GM23338 (cell line): ENCODE results near the gene TMPRSS15. TPM values are rescaled to one million over a fixed set of nuclear protein-coding genes. Genes with fewer than 3 reads are reported as not detected.

Source experiments
- ATAC-seq: fragments of 200-7000 bp; cut with Tn5 transposase; 3 replicates; pipeline ENCODE4 v1.9.1; 2020
- DNase-seq: peaks from one replicate; pipeline ENCODE4 v3.0.0-alpha.2; 2015; ENCODE audit warnings: low spot score
- H2AFZ ChIP-seq: fragments of 200-600 bp; sonication (generic); 2 replicates; pipeline ENCODE4 v1.8.0; 2016; ENCODE audit warnings: antibody characterized with exemption, mild to moderate bottlenecking, moderate library complexity
- H3F3A ChIP-seq: fragments of 200-600 bp; sonication (generic); replicated peaks from 2 replicates; pipeline ENCODE4 v1.8.0; 2017; ENCODE audit warnings: antibody characterized with exemption, mixed run types, low read depth
- H3K27ac ChIP-seq: fragments of 200-600 bp; sonication (generic); 2 replicates; pipeline ENCODE4 v1.6.1; 2016; ENCODE audit warnings: low read depth
- H3K27me3 ChIP-seq: fragments of 200-600 bp; sonication (generic); 2 replicates; pipeline ENCODE4 v1.8.0; 2016; ENCODE audit warnings: mild to moderate bottlenecking, mixed run types, moderate library complexity; ENCODE audit not compliant: insufficient read depth
- H3K36me3 ChIP-seq: fragments of 200-600 bp; sonication (generic); 2 replicates; pipeline ENCODE4 v1.8.0; 2016; ENCODE audit warnings: mild to moderate bottlenecking; ENCODE audit not compliant: insufficient read depth
- H3K4me1 ChIP-seq: fragments of 200-600 bp; sonication (generic); 2 replicates; pipeline ENCODE4 v1.8.0; 2016; ENCODE audit warnings: mild to moderate bottlenecking, moderate library complexity; ENCODE audit not compliant: insufficient read depth
- H3K4me2 ChIP-seq: fragments of 200-600 bp; sonication (generic); 2 replicates; pipeline ENCODE4 v1.7.1; 2017; ENCODE audit warnings: mixed run types
- H3K4me3 ChIP-seq: fragments of 200-600 bp; sonication (generic); 2 replicates; pipeline ENCODE4 v1.6.1; 2016; ENCODE audit warnings: mixed run types
- H3K79me2 ChIP-seq: fragments of 200-600 bp; sonication (generic); replicated peaks from 2 replicates; pipeline ENCODE4 v1.8.0; 2017; ENCODE audit warnings: mild to moderate bottlenecking; ENCODE audit not compliant: insufficient read depth
- H3K9me2 ChIP-seq: fragments of 200-600 bp; sonication (generic); 2 replicates; pipeline ENCODE4 v1.8.0; 2017; ENCODE audit not compliant: insufficient read depth
- H4K20me1 ChIP-seq: fragments of 200-600 bp; sonication (generic); replicated peaks from 2 replicates; pipeline ENCODE4 v1.8.0; 2017; ENCODE audit warnings: mild to moderate bottlenecking; ENCODE audit not compliant: insufficient read depth
- H3K27ac Mint-ChIP-seq: 2 replicates; pipeline ENCODE4 v1.8.0; 2020; ENCODE audit warnings: inconsistent platforms, mild to moderate bottlenecking, moderate library complexity, mixed read lengths
- H3K27me3 Mint-ChIP-seq: 3 replicates; pipeline ENCODE4 v1.8.0; 2022; ENCODE audit warnings: low read depth, mild to moderate bottlenecking, moderate library complexity, mixed read lengths, inconsistent platforms; ENCODE audit not compliant: insufficient read depth, poor library complexity
- H3K36me3 Mint-ChIP-seq: 3 replicates; pipeline ENCODE4 v1.8.0; 2021; ENCODE audit warnings: low read depth, mild to moderate bottlenecking, inconsistent platforms, moderate library complexity, mixed read lengths
- H3K4me1 Mint-ChIP-seq: 3 replicates; pipeline ENCODE4 v1.8.0; 2020; ENCODE audit warnings: mild to moderate bottlenecking, inconsistent platforms, mixed read lengths
- H3K4me3 Mint-ChIP-seq: 3 replicates; pipeline ENCODE4 v1.8.0; 2021; ENCODE audit warnings: moderate library complexity, mild to moderate bottlenecking, inconsistent platforms, mixed read lengths
- H3K9me3 Mint-ChIP-seq: 3 replicates; pipeline ENCODE4 v1.8.0; 2020; ENCODE audit warnings: moderate library complexity, mild to moderate bottlenecking, inconsistent platforms, mixed read lengths
- CREB1 ChIP-seq: fragments of 250-450 bp; sonication (Bioruptor Pico); IDR thresholded peaks from 2 replicates; pipeline ENCODE4 v1.5.0; 2020; ENCODE audit warnings: low read depth, mild to moderate bottlenecking, moderate library complexity
- EZH2 ChIP-seq: fragments of 200-600 bp; sonication (generic); IDR thresholded peaks from one replicate; pipeline ENCODE4 v1.8.0; 2017; ENCODE audit warnings: antibody characterized with exemption, mild to moderate bottlenecking, low read depth; ENCODE audit not compliant: unreplicated experiment
- EZH2phosphoT487 ChIP-seq: fragments of 200-600 bp; sonication (generic); IDR thresholded peaks from one replicate; pipeline ENCODE4 v1.8.1; 2018; ENCODE audit warnings: antibody characterized with exemption; ENCODE audit not compliant: unreplicated experiment
- JUNB ChIP-seq: IDR thresholded peaks from one replicate; pipeline ENCODE4 v1.6.1; 2016; ENCODE audit warnings: antibody characterized with exemption; ENCODE audit not compliant: unreplicated experiment
- NANOG ChIP-seq: IDR thresholded peaks from 2 replicates; pipeline ENCODE4 v1.6.1; 2016; ENCODE audit warnings: antibody characterized with exemption, borderline replicate concordance
- POLR2AphosphoS5 ChIP-seq: IDR thresholded peaks from 2 replicates; pipeline ENCODE4 v1.6.1; 2016; ENCODE audit warnings: antibody characterized with exemption, low read depth
- STAT1 ChIP-seq: IDR thresholded peaks from one replicate; pipeline ENCODE4 v1.6.1; 2016; ENCODE audit warnings: antibody characterized with exemption; ENCODE audit not compliant: unreplicated experiment
- ZNF114 ChIP-seq: fragments of 250-450 bp; sonication (Bioruptor Pico); IDR thresholded peaks from 2 replicates; pipeline ENCODE4 v1.5.0; 2020; ENCODE audit warnings: mild to moderate bottlenecking, moderate library complexity
- ZNF331 ChIP-seq: fragments of 250-450 bp; sonication (Bioruptor Pico); IDR thresholded peaks from 2 replicates; pipeline ENCODE4 v1.5.0; 2020; ENCODE audit warnings: low read depth, mild to moderate bottlenecking, moderate library complexity
- long read RNA-seq: library from polyadenylated mRNA; unstranded; transcript quantifications from one replicate; pipeline ENCODE4 v2.0.0, GENCODE V29; 2020; ENCODE audit not compliant: unreplicated experiment
- polyA plus RNA-seq: library from polyadenylated mRNA; unstranded; fragments of >200 nt; fragmentation: Nextera tagmentation; extraction: Ambion mirVana; gene quantifications from 2 replicates; pipeline ENCODE4 v1.2.1, GENCODE V29; 2016
- total RNA-seq: library from RNA; depleted of rRNA; stranded (reverse); fragments of >200 nt; shearing (Covaris generic); gene quantifications from 2 replicates; pipeline ENCODE4 v1.2.3, GENCODE V29; 2014; rRNA removed
- TF ChIP-seq, protein P1 (sequence below): fragments of 250-450 bp; sonication (Bioruptor Pico); IDR thresholded peaks from 2 replicates; pipeline ENCODE4 v1.5.0; 2020; ENCODE audit warnings: mild to moderate bottlenecking, moderate library complexity
- TF ChIP-seq, protein P2 (sequence below): IDR thresholded peaks from one replicate; pipeline ENCODE4 v1.6.1; 2018; ENCODE audit warnings: antibody characterized with exemption; ENCODE audit not compliant: unreplicated experiment
- TF ChIP-seq, protein P3 (sequence below): IDR thresholded peaks from 2 replicates; pipeline ENCODE4 v1.6.1; 2016; ENCODE audit warnings: antibody characterized with exemption
- TF ChIP-seq, protein P4 (sequence below), 2 experiments: fragments of 200-600 bp in 1 of 2; sonication (generic) in 1 of 2; conservative IDR thresholded peaks; 2 replicates each; pipeline versions ENCODE4 v1.5.1 to v1.6.1; 2016 to 2017; ENCODE audit warnings: antibody characterized with exemption in 2 of 2, low read depth in 2 of 2, mild to moderate bottlenecking in 2 of 2, moderate library complexity in 1 of 2

The TMPRSS15 gene
- total RNA-seq (not detected in 2 replicates), polyA plus RNA-seq (not detected in 2 replicates)
- long read RNA-seq: 0 reads

GRCh38 chr21:18403735-18404450, at the start of gene TMPRSS15:
TMPRSS15 (minus strand) TSS chr21:18403785; CDS start chr21:18403622, 163 bp downstream.
- ATAC-seq: no peak
- H3K79me2 ChIP-seq: no peaks in the 10 kb centered on the region
- no peaks in the 10 kb centered on the region for H3F3A ChIP-seq
- no peaks in the 10 kb centered on the region for H3K27me3 ChIP-seq
- H3K27ac ChIP-seq: no peak within 1 kb of the TSS
- H2AFZ ChIP-seq: no peak within 1 kb of the TSS
- no peaks in the 10 kb centered on the region for H3K27me3 Mint-ChIP-seq
- no peak within 1 kb of the TSS for H3K4me2 ChIP-seq
- H3K4me1 ChIP-seq: no peaks in the 10 kb centered on the region
- no peaks in the 10 kb centered on the region for H3K36me3 ChIP-seq
- peaks cover 16% of the 10 kb centered on the region; the same call in 2 of the 3 replicates for H3K9me3 Mint-ChIP-seq
- H3K9me2 ChIP-seq: no peaks in the 10 kb centered on the region
- peaks cover 11% of the 10 kb centered on the region; the same call in 2 of the 3 replicates for H3K36me3 Mint-ChIP-seq
- TF ChIP-seq, protein P1, sequence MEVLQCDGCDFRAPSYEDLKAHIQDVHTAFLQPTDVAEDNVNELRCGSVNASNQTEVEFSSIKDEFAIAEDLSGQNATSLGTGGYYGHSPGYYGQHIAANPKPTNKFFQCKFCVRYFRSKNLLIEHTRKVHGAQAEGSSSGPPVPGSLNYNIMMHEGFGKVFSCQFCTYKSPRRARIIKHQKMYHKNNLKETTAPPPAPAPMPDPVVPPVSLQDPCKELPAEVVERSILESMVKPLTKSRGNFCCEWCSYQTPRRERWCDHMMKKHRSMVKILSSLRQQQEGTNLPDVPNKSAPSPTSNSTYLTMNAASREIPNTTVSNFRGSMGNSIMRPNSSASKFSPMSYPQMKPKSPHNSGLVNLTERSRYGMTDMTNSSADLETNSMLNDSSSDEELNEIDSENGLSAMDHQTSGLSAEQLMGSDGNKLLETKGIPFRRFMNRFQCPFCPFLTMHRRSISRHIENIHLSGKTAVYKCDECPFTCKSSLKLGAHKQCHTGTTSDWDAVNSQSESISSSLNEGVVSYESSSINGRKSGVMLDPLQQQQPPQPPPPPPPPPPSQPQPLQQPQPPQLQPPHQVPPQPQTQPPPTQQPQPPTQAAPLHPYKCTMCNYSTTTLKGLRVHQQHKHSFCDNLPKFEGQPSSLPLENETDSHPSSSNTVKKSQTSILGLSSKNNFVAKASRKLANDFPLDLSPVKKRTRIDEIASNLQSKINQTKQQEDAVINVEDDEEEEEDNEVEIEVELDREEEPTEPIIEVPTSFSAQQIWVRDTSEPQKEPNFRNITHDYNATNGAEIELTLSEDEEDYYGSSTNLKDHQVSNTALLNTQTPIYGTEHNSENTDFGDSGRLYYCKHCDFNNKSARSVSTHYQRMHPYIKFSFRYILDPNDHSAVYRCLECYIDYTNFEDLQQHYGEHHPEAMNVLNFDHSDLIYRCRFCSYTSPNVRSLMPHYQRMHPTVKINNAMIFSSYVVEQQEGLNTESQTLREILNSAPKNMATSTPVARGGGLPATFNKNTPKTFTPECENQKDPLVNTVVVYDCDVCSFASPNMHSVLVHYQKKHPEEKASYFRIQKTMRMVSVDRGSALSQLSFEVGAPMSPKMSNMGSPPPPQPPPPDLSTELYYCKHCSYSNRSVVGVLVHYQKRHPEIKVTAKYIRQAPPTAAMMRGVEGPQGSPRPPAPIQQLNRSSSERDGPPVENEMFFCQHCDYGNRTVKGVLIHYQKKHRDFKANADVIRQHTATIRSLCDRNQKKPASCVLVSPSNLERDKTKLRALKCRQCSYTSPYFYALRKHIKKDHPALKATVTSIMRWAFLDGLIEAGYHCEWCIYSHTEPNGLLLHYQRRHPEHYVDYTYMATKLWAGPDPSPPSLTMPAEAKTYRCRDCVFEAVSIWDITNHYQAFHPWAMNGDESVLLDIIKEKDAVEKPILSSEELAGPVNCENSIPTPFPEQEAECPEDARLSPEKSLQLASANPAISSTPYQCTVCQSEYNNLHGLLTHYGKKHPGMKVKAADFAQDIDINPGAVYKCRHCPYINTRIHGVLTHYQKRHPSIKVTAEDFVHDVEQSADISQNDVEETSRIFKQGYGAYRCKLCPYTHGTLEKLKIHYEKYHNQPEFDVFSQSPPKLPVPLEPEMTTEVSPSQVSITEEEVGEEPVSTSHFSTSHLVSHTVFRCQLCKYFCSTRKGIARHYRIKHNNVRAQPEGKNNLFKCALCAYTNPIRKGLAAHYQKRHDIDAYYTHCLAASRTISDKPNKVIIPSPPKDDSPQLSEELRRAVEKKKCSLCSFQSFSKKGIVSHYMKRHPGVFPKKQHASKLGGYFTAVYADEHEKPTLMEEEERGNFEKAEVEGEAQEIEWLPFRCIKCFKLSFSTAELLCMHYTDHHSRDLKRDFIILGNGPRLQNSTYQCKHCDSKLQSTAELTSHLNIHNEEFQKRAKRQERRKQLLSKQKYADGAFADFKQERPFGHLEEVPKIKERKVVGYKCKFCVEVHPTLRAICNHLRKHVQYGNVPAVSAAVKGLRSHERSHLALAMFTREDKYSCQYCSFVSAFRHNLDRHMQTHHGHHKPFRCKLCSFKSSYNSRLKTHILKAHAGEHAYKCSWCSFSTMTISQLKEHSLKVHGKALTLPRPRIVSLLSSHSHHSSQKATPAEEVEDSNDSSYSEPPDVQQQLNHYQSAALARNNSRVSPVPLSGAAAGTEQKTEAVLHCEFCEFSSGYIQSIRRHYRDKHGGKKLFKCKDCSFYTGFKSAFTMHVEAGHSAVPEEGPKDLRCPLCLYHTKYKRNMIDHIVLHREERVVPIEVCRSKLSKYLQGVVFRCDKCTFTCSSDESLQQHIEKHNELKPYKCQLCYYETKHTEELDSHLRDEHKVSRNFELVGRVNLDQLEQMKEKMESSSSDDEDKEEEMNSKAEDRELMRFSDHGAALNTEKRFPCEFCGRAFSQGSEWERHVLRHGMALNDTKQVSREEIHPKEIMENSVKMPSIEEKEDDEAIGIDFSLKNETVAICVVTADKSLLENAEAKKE (CRISPR knock-in tag): no peak
- TF ChIP-seq, protein P2, sequence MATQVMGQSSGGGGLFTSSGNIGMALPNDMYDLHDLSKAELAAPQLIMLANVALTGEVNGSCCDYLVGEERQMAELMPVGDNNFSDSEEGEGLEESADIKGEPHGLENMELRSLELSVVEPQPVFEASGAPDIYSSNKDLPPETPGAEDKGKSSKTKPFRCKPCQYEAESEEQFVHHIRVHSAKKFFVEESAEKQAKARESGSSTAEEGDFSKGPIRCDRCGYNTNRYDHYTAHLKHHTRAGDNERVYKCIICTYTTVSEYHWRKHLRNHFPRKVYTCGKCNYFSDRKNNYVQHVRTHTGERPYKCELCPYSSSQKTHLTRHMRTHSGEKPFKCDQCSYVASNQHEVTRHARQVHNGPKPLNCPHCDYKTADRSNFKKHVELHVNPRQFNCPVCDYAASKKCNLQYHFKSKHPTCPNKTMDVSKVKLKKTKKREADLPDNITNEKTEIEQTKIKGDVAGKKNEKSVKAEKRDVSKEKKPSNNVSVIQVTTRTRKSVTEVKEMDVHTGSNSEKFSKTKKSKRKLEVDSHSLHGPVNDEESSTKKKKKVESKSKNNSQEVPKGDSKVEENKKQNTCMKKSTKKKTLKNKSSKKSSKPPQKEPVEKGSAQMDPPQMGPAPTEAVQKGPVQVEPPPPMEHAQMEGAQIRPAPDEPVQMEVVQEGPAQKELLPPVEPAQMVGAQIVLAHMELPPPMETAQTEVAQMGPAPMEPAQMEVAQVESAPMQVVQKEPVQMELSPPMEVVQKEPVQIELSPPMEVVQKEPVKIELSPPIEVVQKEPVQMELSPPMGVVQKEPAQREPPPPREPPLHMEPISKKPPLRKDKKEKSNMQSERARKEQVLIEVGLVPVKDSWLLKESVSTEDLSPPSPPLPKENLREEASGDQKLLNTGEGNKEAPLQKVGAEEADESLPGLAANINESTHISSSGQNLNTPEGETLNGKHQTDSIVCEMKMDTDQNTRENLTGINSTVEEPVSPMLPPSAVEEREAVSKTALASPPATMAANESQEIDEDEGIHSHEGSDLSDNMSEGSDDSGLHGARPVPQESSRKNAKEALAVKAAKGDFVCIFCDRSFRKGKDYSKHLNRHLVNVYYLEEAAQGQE: no peak
- TF ChIP-seq ZNF331 (CRISPR knock-in tag) (no peak), STAT1 (no peak), ZNF114 (CRISPR knock-in tag) (no peak), CREB1 (CRISPR knock-in tag) (no peak), EZH2 (no peak), JUNB (no peak), POLR2AphosphoS5 (no peak), NANOG (no peak), EZH2phosphoT487 (no peak)
- TF ChIP-seq, protein P3, sequence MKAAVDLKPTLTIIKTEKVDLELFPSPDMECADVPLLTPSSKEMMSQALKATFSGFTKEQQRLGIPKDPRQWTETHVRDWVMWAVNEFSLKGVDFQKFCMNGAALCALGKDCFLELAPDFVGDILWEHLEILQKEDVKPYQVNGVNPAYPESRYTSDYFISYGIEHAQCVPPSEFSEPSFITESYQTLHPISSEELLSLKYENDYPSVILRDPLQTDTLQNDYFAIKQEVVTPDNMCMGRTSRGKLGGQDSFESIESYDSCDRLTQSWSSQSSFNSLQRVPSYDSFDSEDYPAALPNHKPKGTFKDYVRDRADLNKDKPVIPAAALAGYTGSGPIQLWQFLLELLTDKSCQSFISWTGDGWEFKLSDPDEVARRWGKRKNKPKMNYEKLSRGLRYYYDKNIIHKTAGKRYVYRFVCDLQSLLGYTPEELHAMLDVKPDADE: no peak
- TF ChIP-seq, protein P4, sequence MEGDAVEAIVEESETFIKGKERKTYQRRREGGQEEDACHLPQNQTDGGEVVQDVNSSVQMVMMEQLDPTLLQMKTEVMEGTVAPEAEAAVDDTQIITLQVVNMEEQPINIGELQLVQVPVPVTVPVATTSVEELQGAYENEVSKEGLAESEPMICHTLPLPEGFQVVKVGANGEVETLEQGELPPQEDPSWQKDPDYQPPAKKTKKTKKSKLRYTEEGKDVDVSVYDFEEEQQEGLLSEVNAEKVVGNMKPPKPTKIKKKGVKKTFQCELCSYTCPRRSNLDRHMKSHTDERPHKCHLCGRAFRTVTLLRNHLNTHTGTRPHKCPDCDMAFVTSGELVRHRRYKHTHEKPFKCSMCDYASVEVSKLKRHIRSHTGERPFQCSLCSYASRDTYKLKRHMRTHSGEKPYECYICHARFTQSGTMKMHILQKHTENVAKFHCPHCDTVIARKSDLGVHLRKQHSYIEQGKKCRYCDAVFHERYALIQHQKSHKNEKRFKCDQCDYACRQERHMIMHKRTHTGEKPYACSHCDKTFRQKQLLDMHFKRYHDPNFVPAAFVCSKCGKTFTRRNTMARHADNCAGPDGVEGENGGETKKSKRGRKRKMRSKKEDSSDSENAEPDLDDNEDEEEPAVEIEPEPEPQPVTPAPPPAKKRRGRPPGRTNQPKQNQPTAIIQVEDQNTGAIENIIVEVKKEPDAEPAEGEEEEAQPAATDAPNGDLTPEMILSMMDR (conservative IDR thresholded peaks at IDR 0.05; ENCODE audit: low read depth in 2 of 2): no peak
- H3K4me3 Mint-ChIP-seq: no peak within 1 kb of the TSS
- DNase-seq: no peak
- no peaks in the 10 kb centered on the region for H3K4me1 Mint-ChIP-seq
- H3K4me3 ChIP-seq: no peak within 1 kb of the TSS
- H4K20me1 ChIP-seq: no peaks in the 10 kb centered on the region
- no peak within 1 kb of the TSS for H3K27ac Mint-ChIP-seq
